Neural cell (in vitro differentiated cells): ENCODE data around the gene ALAS2. TPM values are rescaled to one million over a fixed set of nuclear protein-coding genes. Genes with fewer than 3 reads are reported as not detected.

ENCODE experiments used
- H2AFZ ChIP-seq: fragments of 200-600, 300-800 bp; sonication (generic), shearing (Covaris generic); 2 replicates; pipeline ENCODE4 v1.6.0; 2014; ENCODE audit warnings: low read depth, mild to moderate bottlenecking, antibody characterized with exemption, low read length, moderate library complexity
- H3F3A ChIP-seq: fragments of 200-600 bp; shearing (Covaris generic); 2 replicates; pipeline ENCODE4 v1.6.1; 2016; ENCODE audit warnings: mild to moderate bottlenecking, moderate library complexity, mixed read lengths, antibody characterized with exemption, low read length; ENCODE audit not compliant: insufficient read depth, poor library complexity, severe bottlenecking
- H3K27ac ChIP-seq: fragments of 200-600, 300-800 bp; sonication (generic), shearing (Covaris generic); 2 replicates; pipeline ENCODE4 v1.5.1; 2014; ENCODE audit warnings: mild to moderate bottlenecking, low read length, moderate library complexity
- H3K27me3 ChIP-seq: fragments of 300-800, 200-600 bp; sonication (generic), shearing (Covaris generic); 2 replicates; pipeline ENCODE4 v1.6.0; 2014; ENCODE audit warnings: mild to moderate bottlenecking, low read depth, low read length, moderate library complexity; ENCODE audit not compliant: insufficient read depth
- H3K36me3 ChIP-seq: fragments of 300-800, 200-600 bp; sonication (generic), shearing (Covaris generic); 2 replicates; pipeline ENCODE4 v1.5.1; 2014; ENCODE audit warnings: mild to moderate bottlenecking, antibody characterized with exemption, low read length, moderate library complexity; ENCODE audit not compliant: insufficient read depth
- H3K4me2 ChIP-seq: fragments of 300-800, 200-600 bp; sonication (generic), shearing (Covaris generic); 2 replicates; pipeline ENCODE4 v1.6.0; 2014; ENCODE audit warnings: mild to moderate bottlenecking, low read length
- H3K4me3 ChIP-seq: fragments of 300-800, 200-600 bp; sonication (generic), shearing (Covaris generic); 2 replicates; pipeline ENCODE4 v1.5.1; 2014; ENCODE audit warnings: mild to moderate bottlenecking, low read length, moderate library complexity
- H3K79me2 ChIP-seq: fragments of 200-600 bp; shearing (Covaris generic); replicated peaks from 2 replicates; pipeline ENCODE4 v1.6.0; 2014; ENCODE audit warnings: mild to moderate bottlenecking, low read length, moderate library complexity; ENCODE audit not compliant: insufficient read depth
- H3K9ac ChIP-seq: fragments of 300-800, 200-600 bp; sonication (generic), shearing (Covaris generic); 2 replicates; pipeline ENCODE4 v1.6.1; 2016; ENCODE audit warnings: mild to moderate bottlenecking, low read length, mixed read lengths
- H3K9me2 ChIP-seq: fragments of 200-600 bp; shearing (Covaris generic); 2 replicates; pipeline ENCODE4 v1.6.1; 2016; ENCODE audit warnings: mild to moderate bottlenecking, low read length, mixed read lengths; ENCODE audit not compliant: insufficient read depth
- H3K9me3 ChIP-seq: fragments of 200-600, 300-800 bp; sonication (generic), shearing (Covaris generic); 2 replicates; pipeline ENCODE4 v1.6.1; 2016; ENCODE audit warnings: mild to moderate bottlenecking, mixed run types, low read length, moderate library complexity, mixed read lengths
- H4K20me1 ChIP-seq: fragments of 200-600 bp; shearing (Covaris generic); 2 replicates; pipeline ENCODE4 v1.6.1; 2016; ENCODE audit warnings: mild to moderate bottlenecking, mixed run types; ENCODE audit not compliant: insufficient read depth
- CTCF ChIP-seq: fragments of 450-650 bp; IDR thresholded peaks from 2 replicates; pipeline ENCODE4 v1.5.1; 2014; ENCODE audit warnings: antibody characterized with exemption, mild to moderate bottlenecking, moderate library complexity; ENCODE audit not compliant: poor library complexity, severe bottlenecking
- EP300 ChIP-seq: fragments of 450-650 bp; conservative IDR thresholded peaks from 2 replicates; pipeline ENCODE4 v1.6.1; 2014; ENCODE audit warnings: antibody characterized with exemption, mild to moderate bottlenecking, moderate library complexity; ENCODE audit not compliant: poor library complexity, severe bottlenecking
- EZH2 ChIP-seq: fragments of 200-600, 300-800 bp; shearing (Covaris generic), sonication (generic); IDR thresholded peaks from 2 replicates; pipeline ENCODE4 v1.6.1; 2014; ENCODE audit warnings: antibody characterized with exemption, low read length, borderline replicate concordance, mild to moderate bottlenecking; ENCODE audit not compliant: insufficient read depth, poor library complexity, severe bottlenecking
- MXI1 ChIP-seq: fragments of 450-650 bp; conservative IDR thresholded peaks from 2 replicates; pipeline ENCODE4 v1.6.1; 2014; ENCODE audit warnings: antibody characterized with exemption, mild to moderate bottlenecking; ENCODE audit not compliant: poor library complexity, severe bottlenecking
- POLR2AphosphoS5 ChIP-seq: IDR thresholded peaks from 2 replicates; pipeline ENCODE4 v1.6.1; 2012
- RAD21 ChIP-seq: fragments of 450-650 bp; conservative IDR thresholded peaks from 2 replicates; pipeline ENCODE4 v1.6.1; 2014; ENCODE audit warnings: antibody characterized with exemption, mild to moderate bottlenecking, moderate library complexity
- REST ChIP-seq: IDR thresholded peaks from 2 replicates; pipeline ENCODE4 v1.6.1; 2012; ENCODE audit warnings: borderline replicate concordance
- SMC3 ChIP-seq: fragments of 450-650 bp; conservative IDR thresholded peaks from 2 replicates; pipeline ENCODE4 v1.6.1; 2014; ENCODE audit warnings: antibody characterized with exemption, mild to moderate bottlenecking, moderate library complexity; ENCODE audit not compliant: poor library complexity
- TAF1 ChIP-seq: IDR thresholded peaks from 2 replicates; pipeline ENCODE4 v1.6.1; 2012; ENCODE audit warnings: low read depth
- polyA plus RNA-seq: library from polyadenylated mRNA; depleted of rRNA; stranded (reverse); fragments of >200 nt; gene quantifications from 2 replicates; pipeline ENCODE4 v1.2.3, GENCODE V29; 2014

The ALAS2 gene
- polyA plus RNA-seq, 1 donor from 2014 or later: not detected

GRCh38 chrX:55007656-55008055, 23.1 kb downstream of the ALAS2 start:
- Histone ChIP-seq H3K4me2 (no peak overlapping the region), H2AFZ (no peak overlapping the region), H4K20me1 (no peaks in the 10 kb centered on the region), H3K27me3 (no peaks in the 10 kb centered on the region), H3K27ac (no peak overlapping the region), H3K36me3 (no peaks in the 10 kb centered on the region), H3K9ac (no peak overlapping the region), H3K79me2 (no peaks in the 10 kb centered on the region), H3K4me3 (no peak overlapping the region), H3K9me2 (no peaks in the 10 kb centered on the region), H3K9me3 (no peaks in the 10 kb centered on the region), H3F3A (no peaks in the 10 kb centered on the region)
- no peak for TF ChIP-seq CTCF
- no peak for TF ChIP-seq REST
- TF ChIP-seq POLR2AphosphoS5: no peak
- TF ChIP-seq EZH2: no peak
- TF ChIP-seq RAD21: no peak
- no peak for TF ChIP-seq EP300
- TF ChIP-seq SMC3: no peak
- no peak for TF ChIP-seq TAF1

- no peak overlapping the region for H3K9ac ChIP-seq
- no peaks in the 10 kb centered on the region for H3K9me2 ChIP-seq
- H3K4me3 ChIP-seq: no peak overlapping the region
- H4K20me1 ChIP-seq: no peaks in the 10 kb centered on the region
- TF ChIP-seq EZH2 (no peak), CTCF (no peak), EP300 (no peak), RAD21 (no peak), SMC3 (no peak), MXI1 (no peak), REST (no peak), TAF1 (no peak), POLR2AphosphoS5 (no peak)
- no peaks in the 10 kb centered on the region for H3K36me3 ChIP-seq
- H3F3A ChIP-seq: no peaks in the 10 kb centered on the region
- no peaks in the 10 kb centered on the region for H3K9me3 ChIP-seq
- no peak overlapping the region for H3K4me2 ChIP-seq
- no peaks in the 10 kb centered on the region for H3K79me2 ChIP-seq
- H3K27me3 ChIP-seq: no peaks in the 10 kb centered on the region
- no peak overlapping the region for H2AFZ ChIP-seq
- no peak overlapping the region for H3K27ac ChIP-seq
Measured at GRCh38 chrX:55006827-55007621, 23.8 kb downstream of the ALAS2 start.
